SK-N-SH treated with all-trans-retinoic acid at 6 μM for 48 hours (cell line): ENCODE measurements around the gene RPL36A.

Source experiments
- ATAC-seq: fragments of 200-7000 bp; cut with Tn5 transposase; 3 replicates; pipeline ENCODE4 v1.9.1; 2020; ENCODE audit warnings: mild to moderate bottlenecking, moderate library complexity
- ARNTL ChIP-seq: fragments of 450-650 bp; formaldehyde crosslinking; IDR thresholded peaks from 2 replicates; pipeline ENCODE4 v1.5.0; 2020; ENCODE audit warnings: low read depth, mild to moderate bottlenecking, moderate library complexity, borderline replicate concordance
- BACH2 ChIP-seq: fragments of 250-450 bp; sonication (Bioruptor Pico); IDR thresholded peaks from 2 replicates; pipeline ENCODE4 v1.9.0; 2021; ENCODE audit warnings: mild to moderate bottlenecking, borderline replicate concordance
- CSDC2 ChIP-seq: fragments of 250-450 bp; sonication (Bioruptor Pico); IDR thresholded peaks from 2 replicates; pipeline ENCODE4 v1.5.0; 2020; ENCODE audit warnings: mild to moderate bottlenecking, moderate library complexity
- ESRRG ChIP-seq: fragments of 250-450 bp; sonication (Bioruptor Pico); IDR thresholded peaks from 2 replicates; pipeline ENCODE4 v1.6.1; 2021; ENCODE audit warnings: mild to moderate bottlenecking
- GLIS3 ChIP-seq: fragments of 250-450 bp; sonication (Bioruptor Pico); IDR thresholded peaks from 2 replicates; pipeline ENCODE4 v1.5.0; 2020; ENCODE audit warnings: mild to moderate bottlenecking, moderate library complexity
- ISL1 ChIP-seq: fragments of 250-450 bp; sonication (Bioruptor Pico); IDR thresholded peaks from 2 replicates; pipeline ENCODE4 v2.1.2; 2022; ENCODE audit warnings: mild to moderate bottlenecking, moderate library complexity
- OSR1 ChIP-seq: fragments of 250-450 bp; sonication (Bioruptor Pico); IDR thresholded peaks from 2 replicates; pipeline ENCODE4 v1.8.0; 2022; ENCODE audit warnings: moderate library complexity, mild to moderate bottlenecking, inconsistent platforms
- POU6F1 ChIP-seq: fragments of 250-450 bp; sonication (Bioruptor Pico); IDR thresholded peaks from 2 replicates; pipeline ENCODE4 v1.8.0; 2021; ENCODE audit warnings: low read depth, mild to moderate bottlenecking, moderate library complexity, borderline replicate concordance
- PPARA ChIP-seq: fragments of 250-450 bp; sonication (Bioruptor Pico); IDR thresholded peaks from 2 replicates; pipeline ENCODE4 v1.5.0; 2020; ENCODE audit warnings: mild to moderate bottlenecking, borderline replicate concordance
- RARB ChIP-seq: fragments of 250-450 bp; sonication (Bioruptor Pico); IDR thresholded peaks from 2 replicates; pipeline ENCODE4 v1.8.0; 2021; ENCODE audit warnings: mild to moderate bottlenecking, moderate library complexity
- SNAI2 ChIP-seq: fragments of 250-450 bp; sonication (Bioruptor Pico); IDR thresholded peaks from 2 replicates; pipeline ENCODE4 v1.5.0; 2020; ENCODE audit warnings: mild to moderate bottlenecking, moderate library complexity
- TCF4 ChIP-seq: fragments of 250-450 bp; sonication (Bioruptor Pico); IDR thresholded peaks from 2 replicates; pipeline ENCODE4 v1.8.0; 2021; ENCODE audit warnings: mild to moderate bottlenecking, moderate library complexity, borderline replicate concordance
- TSHZ2 ChIP-seq: fragments of 250-450 bp; sonication (Bioruptor Pico); IDR thresholded peaks from 2 replicates; pipeline ENCODE4 v1.5.0; 2020; ENCODE audit warnings: mild to moderate bottlenecking, moderate library complexity
- ZC3H10 ChIP-seq: fragments of 250-450 bp; sonication (Bioruptor Pico); IDR thresholded peaks from 2 replicates; pipeline ENCODE4 v1.5.1; 2021; ENCODE audit warnings: mild to moderate bottlenecking, moderate library complexity
- ZFP3 ChIP-seq: fragments of 250-450 bp; sonication (Bioruptor Pico); IDR thresholded peaks from 2 replicates; pipeline ENCODE4 v1.5.0; 2020; ENCODE audit warnings: mild to moderate bottlenecking, moderate library complexity
- ZFP30 ChIP-seq: fragments of 450-650 bp; formaldehyde crosslinking; IDR thresholded peaks from 2 replicates; pipeline ENCODE4 v1.5.0; 2022; ENCODE audit warnings: mild to moderate bottlenecking, moderate library complexity
- ZNF70 ChIP-seq: fragments of 450-650 bp; formaldehyde crosslinking; IDR thresholded peaks from 2 replicates; pipeline ENCODE4 v1.5.0; 2020; ENCODE audit warnings: mild to moderate bottlenecking, moderate library complexity
- ZNF8 ChIP-seq: fragments of 450-650 bp; formaldehyde crosslinking; IDR thresholded peaks from 2 replicates; pipeline ENCODE4 v1.5.0; 2020; ENCODE audit warnings: mild to moderate bottlenecking, moderate library complexity
- TF ChIP-seq, protein P1 (sequence below): fragments of 250-450 bp; sonication (Bioruptor Pico); IDR thresholded peaks from 2 replicates; pipeline ENCODE4 v1.5.1; 2020; ENCODE audit warnings: low read depth, mild to moderate bottlenecking, moderate library complexity
- TF ChIP-seq, protein P2 (sequence below): fragments of 250-450 bp; sonication (Bioruptor Pico); IDR thresholded peaks from 2 replicates; pipeline ENCODE4 v1.5.1; 2021; ENCODE audit warnings: mild to moderate bottlenecking, moderate library complexity

The RPL36A gene

DNA sequence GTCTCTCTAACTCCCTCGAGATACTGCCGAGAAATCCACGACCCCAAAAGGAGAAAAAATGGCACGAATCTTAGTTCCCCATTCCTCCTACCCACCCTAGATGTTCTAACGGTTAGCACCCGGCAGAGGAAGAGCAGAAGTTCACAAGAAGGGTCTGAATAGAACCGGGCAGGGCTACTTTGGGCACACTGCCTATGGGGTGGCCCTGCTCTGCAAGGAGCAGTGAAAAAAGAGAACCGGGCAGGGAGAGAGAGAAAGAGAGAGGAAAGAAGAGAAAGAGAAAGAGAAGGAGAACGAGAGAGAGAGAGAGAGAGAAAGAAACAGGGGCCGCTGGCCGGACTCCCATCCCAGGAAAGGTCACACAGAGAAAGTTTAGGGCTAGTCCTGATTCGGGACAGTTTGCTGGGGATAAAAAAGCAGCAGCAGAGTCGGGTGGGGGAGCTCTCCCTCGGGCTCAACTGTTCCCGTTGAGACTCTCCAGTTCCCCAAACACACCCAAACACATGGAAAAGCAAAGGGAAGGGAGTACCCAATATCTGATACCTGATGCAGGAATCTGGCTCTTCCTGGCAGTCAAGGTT, 16.4 kb downstream of the RPL36A start:
- no peak for TF ChIP-seq GLIS3 (CRISPR knock-in tag)
- TF ChIP-seq, protein P1, sequence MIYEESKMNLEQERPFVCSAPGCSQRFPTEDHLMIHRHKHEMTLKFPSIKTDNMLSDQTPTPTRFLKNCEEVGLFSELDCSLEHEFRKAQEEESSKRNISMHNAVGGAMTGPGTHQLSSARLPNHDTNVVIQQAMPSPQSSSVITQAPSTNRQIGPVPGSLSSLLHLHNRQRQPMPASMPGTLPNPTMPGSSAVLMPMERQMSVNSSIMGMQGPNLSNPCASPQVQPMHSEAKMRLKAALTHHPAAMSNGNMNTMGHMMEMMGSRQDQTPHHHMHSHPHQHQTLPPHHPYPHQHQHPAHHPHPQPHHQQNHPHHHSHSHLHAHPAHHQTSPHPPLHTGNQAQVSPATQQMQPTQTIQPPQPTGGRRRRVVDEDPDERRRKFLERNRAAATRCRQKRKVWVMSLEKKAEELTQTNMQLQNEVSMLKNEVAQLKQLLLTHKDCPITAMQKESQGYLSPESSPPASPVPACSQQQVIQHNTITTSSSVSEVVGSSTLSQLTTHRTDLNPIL = no peak
- no peak for TF ChIP-seq BACH2 (CRISPR knock-in tag)
- no peak for TF ChIP-seq POU6F1
- TF ChIP-seq ZFP30 = no peak
- no peak for TF ChIP-seq ISL1 (CRISPR knock-in tag)
- TF ChIP-seq ESRRG (CRISPR knock-in tag) = no peak
- TF ChIP-seq, protein P2, sequence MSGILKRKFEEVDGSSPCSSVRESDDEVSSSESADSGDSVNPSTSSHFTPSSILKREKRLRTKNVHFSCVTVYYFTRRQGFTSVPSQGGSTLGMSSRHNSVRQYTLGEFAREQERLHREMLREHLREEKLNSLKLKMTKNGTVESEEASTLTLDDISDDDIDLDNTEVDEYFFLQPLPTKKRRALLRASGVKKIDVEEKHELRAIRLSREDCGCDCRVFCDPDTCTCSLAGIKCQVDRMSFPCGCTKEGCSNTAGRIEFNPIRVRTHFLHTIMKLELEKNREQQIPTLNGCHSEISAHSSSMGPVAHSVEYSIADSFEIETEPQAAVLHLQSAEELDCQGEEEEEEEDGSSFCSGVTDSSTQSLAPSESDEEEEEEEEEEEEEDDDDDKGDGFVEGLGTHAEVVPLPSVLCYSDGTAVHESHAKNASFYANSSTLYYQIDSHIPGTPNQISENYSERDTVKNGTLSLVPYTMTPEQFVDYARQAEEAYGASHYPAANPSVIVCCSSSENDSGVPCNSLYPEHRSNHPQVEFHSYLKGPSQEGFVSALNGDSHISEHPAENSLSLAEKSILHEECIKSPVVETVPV (CRISPR knock-in tag) = no peak
- no peak for TF ChIP-seq RARB (CRISPR knock-in tag)
- TF ChIP-seq CSDC2 (CRISPR knock-in tag) = no peak
- no peak for TF ChIP-seq ZFP3 (CRISPR knock-in tag)
- TF ChIP-seq ZNF8 (CRISPR knock-in tag) = no peak
- TF ChIP-seq TCF4 (CRISPR knock-in tag) = no peak
- ATAC-seq = peak; percentile 45

- peak; percentile 95 for ATAC-seq
These were observed 17.1 kb downstream of the RPL36A start, which contains the start of the genes GLA and HNRNPH2 for GRCh38 chrX:101407748-101408531. Gene GLA, minus strand, starts transcription at chrX:101407925. Its CDS starts 22 bp downstream, at chrX:101407903. Gene HNRNPH2, plus strand, starts transcription at chrX:101408222. Its CDS starts 3,767 bp downstream, at chrX:101411989.

More at GRCh38 chrX:101407748-101408531, 17.1 kb downstream of the RPL36A start, which contains the start of the genes GLA and HNRNPH2:
- TF ChIP-seq, protein P1 = no peak
- TF ChIP-seq ZNF8 (CRISPR knock-in tag) = no peak
- TF ChIP-seq RARB (CRISPR knock-in tag) = no peak
- no peak for TF ChIP-seq GLIS3 (CRISPR knock-in tag)
- no peak for TF ChIP-seq ARNTL (CRISPR knock-in tag)
- TF ChIP-seq ISL1 (CRISPR knock-in tag) = no peak
- no peak for TF ChIP-seq ESRRG (CRISPR knock-in tag)
- no peak for TF ChIP-seq TCF4 (CRISPR knock-in tag)
- TF ChIP-seq OSR1 (CRISPR knock-in tag) = no peak
- TF ChIP-seq ZC3H10 (CRISPR knock-in tag) = no peak
- TF ChIP-seq PPARA = no peak
- no peak for TF ChIP-seq CSDC2 (CRISPR knock-in tag)
- no peak for TF ChIP-seq SNAI2
- no peak for TF ChIP-seq ZNF70 (CRISPR knock-in tag)
- TF ChIP-seq ZFP30 = no peak
- no peak for TF ChIP-seq ZFP3 (CRISPR knock-in tag)
- no peak for TF ChIP-seq TSHZ2 (CRISPR knock-in tag)
- TF ChIP-seq, protein P2 (CRISPR knock-in tag) = no peak
- TF ChIP-seq, all 23 proteins: peak for 0
